ENCODE results near the gene ZRSR2. TPM values are rescaled to one million over a fixed set of nuclear protein-coding genes. Genes with fewer than 3 reads are reported as not detected.
"Not testable (repeated sequence)": the region's sequence is repeated elsewhere in the genome, so short reads cannot be mapped to it uniquely, and the experiment has no call there.

ZRSR2 gene
- polyA plus RNA-seq, 2 of the 4 experiments (the other 2 are of a cell fraction) = 10.5 to 12.0 TPM

- H3K4me2 ChIP-seq = peak overlapping the region; percentile 36; the same call in 2 of the 3 replicates
- H3K4me3 ChIP-seq = no peak overlapping the region
- no peak for FAIRE-seq
- DNase-seq (ENCODE audit: low read depth in 1 of 2, low spot score in 1 of 2) = peak in 1 of 2 experiments; percentile 38
- 77% methylated on average over 6 of the region's 9 CpGs for WGBS (ENCODE audit: missing lambda C conversion rate)
- peaks cover 31% of the 10 kb centered on the region for H3K4me1 ChIP-seq
- no peaks in the 10 kb centered on the region for H3K9me3 ChIP-seq
- POLR2A ChIA-PET = no interaction called here
- peak; percentile 39 to 61; a peak in 4 of 6 replicates for ATAC-seq
- peak overlapping the region; percentile 42 to 52; a peak in 3 of 6 replicates for H3K27ac ChIP-seq
- CTCF ChIA-PET = no interaction called here
- TF ChIP-seq RFX5 (IDR thresholded peaks at IDR 0.05) (no peak), JUNB (IDR thresholded peaks at IDR 0.05) (no peak), FOSL2 (IDR thresholded peaks at IDR 0.05) (no peak), FOSL2 (CRISPR knock-in tag; IDR thresholded peaks at IDR 0.05) (no peak), E2F6 (IDR thresholded peaks at IDR 0.05; ENCODE audit: borderline replicate concordance, low read depth) (no peak), ZC3H11A (IDR thresholded peaks at IDR 0.05) (no peak), HES2 (IDR thresholded peaks at IDR 0.05) (no peak), ELK1 (IDR thresholded peaks at IDR 0.05; ENCODE audit: low read depth, low read length) (no peak), ZFP36 (IDR thresholded peaks at IDR 0.05; ENCODE audit: borderline replicate concordance, partially characterized antibody) (no peak)
Measured at GRCh38 chrX:15744181-15744867, 46.0 kb upstream of the ZRSR2 start.

GRCh38 chrX:15745179-15745578, 45.1 kb upstream of the ZRSR2 start:
- FAIRE-seq = no peak
- TF ChIP-seq HDAC2 (IDR thresholded peaks at IDR 0.05) (no peak), E2F6 (IDR thresholded peaks at IDR 0.05; ENCODE audit: borderline replicate concordance, low read depth) (no peak), HOXB5 (CRISPR knock-in tag; IDR thresholded peaks at IDR 0.05) (no peak), SREBF2 (IDR thresholded peaks at IDR 0.05) (no peak), KDM1A (IDR thresholded peaks at IDR 0.05; ENCODE audit: low read depth) (no peak), CEBPB (IDR thresholded peaks at IDR 0.05) (peak; percentile 30 to 40; a peak in 1 of 4 replicates), BCL3 (IDR thresholded peaks at IDR 0.05) (no peak), FOXS1 (CRISPR knock-in tag; IDR thresholded peaks at IDR 0.05) (no peak)
- no peak for ATAC-seq
- Histone ChIP-seq H3K9me3 (no peaks in the 10 kb centered on the region), H3K4me2 (peak overlapping the region; percentile 10; the same call in 1 of the 3 replicates), H3K27ac (no peak overlapping the region), H3K4me1 (peaks cover 23% of the 10 kb centered on the region), H3K4me3 (no peak overlapping the region)
- ChIA-PET CTCF (no interaction called here), POLR2A (no interaction called here)
- no peak for DNase-seq (ENCODE audit: low read depth in 1 of 2, low spot score in 1 of 2)
- 69% methylated on average over 4 of the region's 4 CpGs for WGBS (ENCODE audit: missing lambda C conversion rate)

- H3K4me3 ChIP-seq; H3K4me2 ChIP-seq; DNase-seq (ENCODE audit: low read depth in 1 of 2, low spot score in 1 of 2); FAIRE-seq; CTCF ChIA-PET; ATAC-seq; POLR2A ChIA-PET; H3K9me3 ChIP-seq; H3K27ac ChIP-seq: not testable (repeated sequence)
- WGBS (ENCODE audit: missing lambda C conversion rate) = 91% methylated on average over 6 of the region's 6 CpGs
- H3K4me1 ChIP-seq = peaks cover 29% of the 10 kb centered on the region
Measured at GRCh38 chrX:15746651-15747050, 43.6 kb upstream of the ZRSR2 start.
